GM12872 (cell line): ENCODE measurements around the gene MYL4.
A peak's percentile ranks its signal among the peaks of the same experiment; 100 is the strongest.

Experiments used
- CTCF ChIP-seq: IDR thresholded peaks from 3 replicates; pipeline ENCODE4 v1.5.1; 2011; ENCODE audit warnings: low read depth, mild to moderate bottlenecking, low read length, moderate library complexity; ENCODE audit not compliant: insufficient read depth

MYL4 gene

GRCh38 chr17:47227862-47228261, 18.7 kb downstream of the MYL4 start:
- no peak for TF ChIP-seq CTCF

DNA sequence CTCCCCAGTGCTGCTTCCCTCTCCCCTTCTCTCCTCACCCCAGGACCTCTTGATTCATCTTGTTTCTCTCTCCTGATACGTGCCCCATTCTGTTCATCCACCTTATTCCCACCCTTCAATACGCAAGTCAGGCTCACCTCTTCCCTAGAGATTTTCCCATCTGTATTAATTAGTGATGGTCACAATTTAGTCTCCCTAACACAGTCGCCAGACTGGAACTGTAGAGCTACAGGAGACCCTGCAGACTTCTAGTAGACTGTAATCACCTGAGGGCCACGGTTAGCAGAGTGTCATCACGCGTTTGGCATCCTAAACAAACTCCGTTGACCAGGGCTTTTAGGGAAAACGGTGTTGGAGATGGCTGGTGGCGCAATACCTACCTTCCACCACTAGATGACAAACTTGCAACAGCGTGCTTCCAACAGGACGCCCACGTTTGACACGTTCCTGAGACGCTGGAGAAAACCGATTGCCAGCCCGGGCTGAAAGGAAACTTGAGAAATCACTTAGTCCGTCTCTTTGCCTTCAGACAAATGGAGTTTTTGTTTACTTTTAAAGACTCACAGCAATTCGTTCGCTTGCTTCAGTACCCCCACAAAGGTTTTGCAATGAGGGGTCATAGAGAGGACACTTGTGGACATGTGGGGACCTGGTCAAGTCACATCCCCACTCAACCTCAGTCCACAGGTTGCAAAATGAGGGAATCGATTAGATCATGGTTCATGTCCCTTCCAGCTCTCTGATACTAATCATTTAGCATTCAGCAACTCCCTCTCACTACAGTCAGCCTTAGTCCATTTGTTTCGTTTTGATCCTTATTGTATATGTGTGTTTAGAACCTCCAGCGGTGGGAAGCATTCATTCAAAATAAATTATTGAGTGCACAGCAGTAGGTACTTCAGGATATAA, 20.6 kb downstream of the MYL4 start:
- TF ChIP-seq CTCF: peak; percentile 100

DNA sequence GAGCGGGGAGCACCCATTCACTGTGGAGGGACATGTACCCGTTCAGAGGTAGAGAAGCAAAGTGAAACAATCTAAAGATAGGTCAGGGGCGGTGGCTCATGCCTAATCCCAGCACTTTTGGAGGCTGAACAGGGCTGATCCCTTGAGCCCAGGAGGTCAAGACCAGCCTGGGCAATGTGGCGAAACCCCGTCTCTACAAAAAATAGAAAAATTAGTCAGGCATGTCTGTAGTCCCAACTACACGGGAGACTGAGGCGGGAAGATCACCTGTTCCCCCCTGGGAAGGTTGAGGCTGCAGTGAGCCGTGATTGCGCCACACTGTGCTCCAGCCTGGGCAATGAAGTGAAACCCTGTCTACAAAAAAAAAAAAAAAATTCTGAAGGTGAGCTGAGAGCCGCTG, 21.7 kb downstream of the MYL4 start:
- TF ChIP-seq CTCF: no peak

DNA sequence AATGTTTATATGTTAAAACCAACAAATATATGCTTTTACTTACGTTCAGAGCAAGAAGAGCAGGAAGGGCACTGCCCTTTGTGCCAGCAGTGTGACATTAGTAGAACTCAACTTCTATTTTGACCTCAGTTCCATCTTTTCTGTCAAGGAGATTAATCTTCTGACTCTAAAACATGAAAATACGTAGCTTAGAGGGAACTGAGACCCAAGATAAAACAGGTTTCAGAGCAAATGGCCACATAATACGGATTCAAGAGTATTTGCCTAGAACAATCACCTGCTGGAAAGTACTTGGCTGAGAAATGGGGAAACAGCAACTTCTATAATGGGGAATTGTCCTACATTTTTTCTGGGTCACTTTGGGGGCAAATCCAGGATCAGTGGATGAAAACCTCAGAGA, 22.2 kb downstream of the MYL4 start:
- no peak for TF ChIP-seq CTCF

- no peak for TF ChIP-seq CTCF
Measured at GRCh38 chr17:47231866-47232265, 22.7 kb downstream of the MYL4 start.

- TF ChIP-seq CTCF: no peak
Measured at GRCh38 chr17:47232465-47232864, 23.3 kb downstream of the MYL4 start.

DNA sequence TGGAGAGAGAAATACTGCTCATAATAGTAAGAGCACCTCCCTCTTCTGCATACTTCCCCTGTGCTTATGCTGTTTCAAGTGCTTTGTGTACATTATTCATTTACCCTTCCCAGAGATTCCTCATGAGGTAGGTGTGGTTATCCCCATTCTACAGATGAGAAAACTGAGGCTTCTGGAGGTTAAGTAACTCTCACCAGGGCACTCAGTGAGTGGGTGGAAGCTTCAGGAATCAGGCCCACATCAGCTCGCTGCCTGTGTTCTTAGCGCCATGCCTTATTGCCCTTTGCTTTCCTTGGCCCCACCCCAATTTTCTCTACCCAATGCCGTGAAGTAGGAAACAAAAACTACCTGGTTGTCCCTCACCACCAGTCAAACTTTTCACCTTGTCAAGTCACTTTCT, 26.4 kb downstream of the MYL4 start:
- TF ChIP-seq CTCF: no peak
